MCF 10A (cell line): ENCODE data around the gene PARD6A. TPM values are rescaled to one million over a fixed set of nuclear protein-coding genes. Genes with fewer than 3 reads are reported as not detected.

Experiments
- BruUV-seq: library from RNA; stranded (reverse); fragments of 400-500 nt; replicated peaks from 2 replicates; lab custom pipeline; 2021; lab: Mats Ljungman, UMichigan
- CTCF ChIA-PET: fragments of 300-600 bp; sonication (Branson Sonifier 250); formaldehyde crosslinking; extraction: SDS; loops from one replicate; lab custom pipeline; 2021; ENCODE audit warnings: antibody characterized with exemption, inconsistent platforms; lab: Yijun Ruan, JAX
- POLR2A ChIA-PET: fragments of 300-600, 350-650 bp; sonication (Branson Sonifier 250); formaldehyde crosslinking; extraction: SDS; loops from one replicate; lab custom pipeline; 2020; ENCODE audit warnings: antibody characterized with exemption, inconsistent platforms; lab: Yijun Ruan, JAX
- DNase-seq: peaks from one replicate; pipeline ENCODE4 v3.0.0-alpha.2; 2018; ENCODE audit not compliant: unreplicated experiment
- H3K27ac Mint-ChIP-seq: one replicate; pipeline ENCODE4 v1.8.0; 2022; ENCODE audit warnings: mild to moderate bottlenecking, low read depth, mixed read lengths; ENCODE audit not compliant: unreplicated experiment
- H3K27me3 Mint-ChIP-seq: one replicate; pipeline ENCODE4 v1.8.0; 2022; ENCODE audit warnings: mixed read lengths; ENCODE audit not compliant: insufficient read depth, unreplicated experiment
- H3K36me3 Mint-ChIP-seq: one replicate; pipeline ENCODE4 v1.8.0; 2022; ENCODE audit warnings: mild to moderate bottlenecking, moderate library complexity, mixed read lengths; ENCODE audit not compliant: insufficient read depth, unreplicated experiment
- H3K4me1 Mint-ChIP-seq: one replicate; pipeline ENCODE4 v1.8.0; 2022; ENCODE audit warnings: mixed read lengths; ENCODE audit not compliant: insufficient read depth, unreplicated experiment
- H3K4me3 Mint-ChIP-seq: one replicate; pipeline ENCODE4 v1.8.0; 2022; ENCODE audit warnings: mild to moderate bottlenecking, moderate library complexity, mixed read lengths; ENCODE audit not compliant: unreplicated experiment
- H3K9me3 Mint-ChIP-seq: one replicate; pipeline ENCODE4 v1.8.0; 2022; ENCODE audit warnings: mixed read lengths; ENCODE audit not compliant: unreplicated experiment
- CTCF ChIP-seq: fragments of 200-600 bp; IDR thresholded peaks from one replicate; pipeline ENCODE4 v1.8.0; 2022; ENCODE audit warnings: antibody characterized with exemption, mild to moderate bottlenecking; ENCODE audit not compliant: unreplicated experiment
- intact Hi-C: fragments of 100-400 bp; cut with micrococcal nuclease; formaldehyde crosslinking; loops from 2 replicates; pipeline ENCODE4 v1.14.1; 2022
- total RNA-seq: library from RNA; stranded (reverse); gene quantifications from 2 replicates; pipeline ENCODE4 v1.2.3, GENCODE V29; 2022

The PARD6A gene
- total RNA-seq, 1 experiment from 2014 or later: 4.5 TPM

DNA sequence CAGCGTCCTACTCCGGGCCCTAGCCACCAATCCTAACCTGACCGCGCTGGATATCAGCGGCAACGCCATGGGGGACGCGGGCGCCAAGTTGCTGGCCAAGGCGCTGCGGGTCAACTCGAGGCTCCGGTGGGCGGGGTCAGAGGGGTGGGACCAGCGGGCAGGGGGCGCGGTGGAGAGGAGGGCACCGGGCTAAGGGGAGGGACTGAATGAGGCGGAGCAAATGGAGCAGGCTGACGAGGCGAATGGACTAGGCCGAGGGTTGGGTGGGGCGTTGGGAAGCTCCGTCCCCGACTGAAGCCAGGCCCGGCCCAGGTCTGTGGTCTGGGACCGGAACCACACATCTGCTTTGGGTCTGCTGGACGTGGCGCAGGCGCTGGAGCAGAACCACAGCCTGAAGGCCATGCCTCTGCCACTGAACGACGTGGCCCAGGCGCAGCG is 11.2 kb upstream of the PARD6A start:
- ChIA-PET CTCF (no interaction called here), POLR2A (no interaction called here)
- TF ChIP-seq CTCF: no peak
- Mint-ChIP-seq H3K4me3 (no peak overlapping the region), H3K36me3 (no peaks in the 10 kb centered on the region), H3K27me3 (peaks cover 26% of the 10 kb centered on the region), H3K4me1 (no peaks in the 10 kb centered on the region), H3K9me3 (no peaks in the 10 kb centered on the region), H3K27ac (no peak overlapping the region)
- peak; percentile 40 for DNase-seq
- no TSS peak for BruUV-seq
- intact Hi-C loops: no loop called here

- Mint-ChIP-seq H3K27ac (no peak overlapping the region), H3K36me3 (peaks cover 4% of the 10 kb centered on the region), H3K27me3 (peaks cover 26% of the 10 kb centered on the region), H3K4me1 (no peaks in the 10 kb centered on the region), H3K9me3 (no peaks in the 10 kb centered on the region), H3K4me3 (no peak overlapping the region)
- BruUV-seq: no TSS peak
- intact Hi-C loops: no loop called here
- ChIA-PET CTCF (interaction anchor here (0.5 kb wide), 1 partner anchor 90 kb away, joined by 3 read pairs; no protein-coding TSS in a partner anchor), POLR2A (interaction anchor here (0.9 to 1.5 kb wide), 2 partner anchors 10 to 60 kb away, joined by 4 read pairs; partner anchors contain the start of gene ACD)
- no peak for TF ChIP-seq CTCF
- DNase-seq: no peak
Measured at GRCh38 chr16:67650023-67650422, 10.7 kb upstream of the PARD6A start.

DNA sequence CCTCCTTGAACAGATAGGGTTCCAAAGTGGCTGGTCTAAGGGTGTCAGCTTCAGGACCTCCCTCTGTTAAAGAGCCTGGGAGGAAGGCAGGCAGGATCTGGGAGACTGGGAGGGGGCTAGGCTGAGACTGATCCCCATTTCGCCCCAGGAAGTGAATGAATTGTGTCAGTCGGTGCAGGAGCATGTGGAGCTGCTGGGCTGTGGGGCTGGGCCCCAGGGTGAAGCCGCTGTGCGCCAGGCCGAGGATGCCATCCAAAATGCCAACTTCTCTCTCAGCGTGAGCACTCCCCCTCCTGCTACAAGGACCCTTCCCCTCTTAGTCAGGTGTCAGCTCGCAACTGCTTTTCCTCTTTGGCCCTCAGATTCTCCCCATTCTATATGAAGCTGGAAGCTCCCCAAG is 9.7 kb upstream of the PARD6A start:
- peaks cover 26% of the 10 kb centered on the region for H3K27me3 Mint-ChIP-seq
- CTCF ChIA-PET: interaction anchor here (0.6 to 0.8 kb wide), 3 partner anchors 18 to 132 kb away, joined by 3 read pairs; no protein-coding TSS in a partner anchor
- no peaks in the 10 kb centered on the region for H3K4me1 Mint-ChIP-seq
- DNase-seq: no peak
- POLR2A ChIA-PET: interaction anchor here (1.1 to 1.5 kb wide), 2 partner anchors 9 to 61 kb away, joined by 3 to 4 read pairs; no protein-coding TSS in a partner anchor
- H3K27ac Mint-ChIP-seq: no peak overlapping the region
- TF ChIP-seq CTCF: no peak
- intact Hi-C loops: no loop called here
- BruUV-seq: no TSS peak
- H3K36me3 Mint-ChIP-seq: peaks cover 6% of the 10 kb centered on the region
- no peaks in the 10 kb centered on the region for H3K9me3 Mint-ChIP-seq
- H3K4me3 Mint-ChIP-seq: no peak overlapping the region

DNA sequence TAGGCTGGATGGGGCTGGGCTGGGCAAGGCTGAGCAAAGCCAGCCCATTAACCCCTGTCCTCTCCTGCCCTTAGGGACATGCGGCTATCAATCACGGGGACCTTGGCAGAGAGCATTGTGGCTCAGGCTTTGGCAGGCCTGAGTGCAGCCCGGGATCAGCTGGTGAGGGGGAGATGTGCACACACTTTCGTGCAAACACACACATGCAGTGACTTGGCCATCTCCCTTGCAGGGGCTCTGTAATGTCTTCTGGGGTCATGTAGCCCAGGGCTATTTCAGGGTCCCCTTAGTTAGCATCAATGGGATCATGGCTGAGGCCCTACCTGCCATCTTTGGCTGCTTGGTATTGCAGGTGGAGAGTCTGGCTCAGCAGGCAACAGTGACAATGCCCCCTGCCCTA is 8.9 kb upstream of the PARD6A start:
- Mint-ChIP-seq H3K36me3 (peaks cover 6% of the 10 kb centered on the region), H3K4me1 (no peaks in the 10 kb centered on the region), H3K4me3 (peak overlapping the region; percentile 46), H3K27ac (no peak overlapping the region), H3K9me3 (no peaks in the 10 kb centered on the region), H3K27me3 (peaks cover 26% of the 10 kb centered on the region)
- intact Hi-C loops: no loop called here
- no TSS peak for BruUV-seq
- ChIA-PET POLR2A (interaction anchor here (0.7 to 1.1 kb wide), 3 partner anchors 10 to 136 kb away, joined by 3 read pairs; no protein-coding TSS in a partner anchor), CTCF (interaction anchor here (0.6 to 1.0 kb wide), 4 partner anchors 57 to 204 kb away, joined by 3 read pairs; no protein-coding TSS in a partner anchor)
- DNase-seq: no peak
- TF ChIP-seq CTCF: no peak
